WTC11 (cell line): ENCODE data around the gene ITGB3. TPM values are rescaled to one million over a fixed set of nuclear protein-coding genes. Genes with fewer than 3 reads are reported as not detected.

Source experiments
- ATAC-seq: fragments of 200-7000 bp; cut with Tn5 transposase; 2 replicates; pipeline ENCODE4 v1.10.0; 2021; ENCODE audit warnings: mild to moderate bottlenecking, moderate library complexity
- CTCF ChIA-PET: fragments of 300-600 bp; sonication (Branson Sonifier 250); formaldehyde crosslinking; loops from one replicate; lab custom pipeline; 2021; ENCODE audit warnings: antibody characterized with exemption; lab: Charles Lee
- POLR2A ChIA-PET: fragments of 350-600 bp; sonication (Branson Sonifier 250); formaldehyde crosslinking; loops from one replicate; lab custom pipeline; 2021; ENCODE audit warnings: antibody characterized with exemption; lab: Charles Lee
- DNase-seq: peaks from one replicate; pipeline ENCODE4 v3.0.0; 2021; ENCODE audit warnings: low spot score
- H3K27ac Mint-ChIP-seq: 2 replicates; pipeline ENCODE4 v1.8.0; 2021; ENCODE audit warnings: mixed read lengths
- H3K27me3 Mint-ChIP-seq: 2 replicates; pipeline ENCODE4 v1.8.0; 2021; ENCODE audit warnings: low read depth, mild to moderate bottlenecking, moderate library complexity, mixed read lengths
- H3K36me3 Mint-ChIP-seq: 2 replicates; pipeline ENCODE4 v1.8.0; 2021; ENCODE audit warnings: mixed read lengths
- H3K4me1 Mint-ChIP-seq: 2 replicates; pipeline ENCODE4 v1.8.0; 2022; ENCODE audit warnings: mixed read lengths
- H3K4me3 Mint-ChIP-seq: 2 replicates; pipeline ENCODE4 v1.8.0; 2021; ENCODE audit warnings: mild to moderate bottlenecking, moderate library complexity, mixed read lengths
- H3K9me3 Mint-ChIP-seq: 2 replicates; pipeline ENCODE4 v1.8.0; 2021; ENCODE audit warnings: mixed read lengths
- ATF6 ChIP-seq: sonication (generic); formaldehyde crosslinking; IDR thresholded peaks from 2 replicates; pipeline ENCODE4 v1.8.1; 2023; ENCODE audit warnings: mild to moderate bottlenecking, missing genetic modification reagents
- E2F4 ChIP-seq: sonication (generic); formaldehyde crosslinking; IDR thresholded peaks from 2 replicates; pipeline ENCODE4 v1.8.1; 2022; ENCODE audit warnings: low read depth, mild to moderate bottlenecking, moderate library complexity, missing genetic modification reagents, borderline replicate concordance
- ESRRA ChIP-seq: sonication (generic); formaldehyde crosslinking; IDR thresholded peaks from 2 replicates; pipeline ENCODE4 v1.8.1; 2022; ENCODE audit warnings: mild to moderate bottlenecking, missing genetic modification reagents, borderline replicate concordance
- ETV6 ChIP-seq: sonication (generic); formaldehyde crosslinking; IDR thresholded peaks from 2 replicates; pipeline ENCODE4 v1.8.1; 2022; ENCODE audit warnings: mild to moderate bottlenecking, missing genetic modification reagents
- HMGA2 ChIP-seq: fragments of 250-450 bp; sonication (Bioruptor Pico); IDR thresholded peaks from 2 replicates; pipeline ENCODE4 v1.4.0; 2021; ENCODE audit warnings: mild to moderate bottlenecking, moderate library complexity
- JAZF1 ChIP-seq: fragments of 250-450 bp; sonication (Bioruptor Pico); IDR thresholded peaks from 2 replicates; pipeline ENCODE4 v1.9.0; 2021; ENCODE audit warnings: moderate library complexity, mild to moderate bottlenecking, inconsistent platforms
- KAT7 ChIP-seq: sonication (generic); formaldehyde crosslinking; IDR thresholded peaks from 2 replicates; pipeline ENCODE4 v1.8.1; 2023; ENCODE audit warnings: missing genetic modification reagents, mild to moderate bottlenecking, borderline replicate concordance
- MLX ChIP-seq: sonication (generic); formaldehyde crosslinking; IDR thresholded peaks from 2 replicates; pipeline ENCODE4 v1.8.1; 2023; ENCODE audit warnings: mild to moderate bottlenecking, missing genetic modification reagents, moderate library complexity
- PRDM15 ChIP-seq: sonication (generic); formaldehyde crosslinking; IDR thresholded peaks from 2 replicates; pipeline ENCODE4 v1.8.0; 2022; ENCODE audit warnings: missing genetic modification reagents
- PRRX2 ChIP-seq: fragments of 250-450 bp; sonication (Bioruptor Pico); IDR thresholded peaks from 2 replicates; pipeline ENCODE4 v1.8.0; 2021; ENCODE audit warnings: mild to moderate bottlenecking
- RORB ChIP-seq: fragments of 250-450 bp; sonication (Bioruptor Pico); IDR thresholded peaks from 2 replicates; pipeline ENCODE4 v1.9.0; 2021; ENCODE audit warnings: mild to moderate bottlenecking
- SMAD4 ChIP-seq: sonication (generic); formaldehyde crosslinking; IDR thresholded peaks from 2 replicates; pipeline ENCODE4 v1.8.0; 2022; ENCODE audit warnings: mild to moderate bottlenecking, missing genetic modification reagents
- SOX15 ChIP-seq: fragments of 250-450 bp; sonication (Bioruptor Pico); IDR thresholded peaks from 2 replicates; pipeline ENCODE4 v1.9.0; 2021; ENCODE audit warnings: mild to moderate bottlenecking
- STAT6 ChIP-seq: sonication (generic); formaldehyde crosslinking; conservative IDR thresholded peaks from 2 replicates; pipeline ENCODE4 v1.8.1; 2023; ENCODE audit warnings: mild to moderate bottlenecking, low read depth, missing genetic modification reagents, moderate library complexity
- TP53 ChIP-seq: sonication (generic); formaldehyde crosslinking; IDR thresholded peaks from 2 replicates; pipeline ENCODE4 v1.8.1; 2023; ENCODE audit warnings: mild to moderate bottlenecking, missing genetic modification reagents
- ZMAT4 ChIP-seq: fragments of 250-450 bp; sonication (Bioruptor Pico); IDR thresholded peaks from 2 replicates; pipeline ENCODE4 v1.9.0; 2021; ENCODE audit warnings: mild to moderate bottlenecking
- ZNF219 ChIP-seq: sonication (generic); formaldehyde crosslinking; IDR thresholded peaks from 2 replicates; pipeline ENCODE4 v1.8.0; 2023; ENCODE audit warnings: missing genetic modification reagents, mild to moderate bottlenecking, borderline replicate concordance
- ZNF317 ChIP-seq: sonication (generic); formaldehyde crosslinking; IDR thresholded peaks from 2 replicates; pipeline ENCODE4 v1.8.1; 2023; ENCODE audit warnings: low read depth, mild to moderate bottlenecking, moderate library complexity, missing genetic modification reagents, borderline replicate concordance
- ZNF396 ChIP-seq: fragments of 250-450 bp; sonication (Bioruptor Pico); IDR thresholded peaks from 2 replicates; pipeline ENCODE4 v1.8.0; 2021; ENCODE audit warnings: mild to moderate bottlenecking, moderate library complexity, borderline replicate concordance
- ZNF416 ChIP-seq: fragments of 250-450 bp; sonication (Bioruptor Pico); IDR thresholded peaks from 2 replicates; pipeline ENCODE4 v1.9.0; 2021; ENCODE audit warnings: mild to moderate bottlenecking, inconsistent platforms
- ZNF425 ChIP-seq: fragments of 250-450 bp; sonication (Bioruptor Pico); conservative IDR thresholded peaks from 2 replicates; pipeline ENCODE4 v1.9.0; 2021; ENCODE audit warnings: mild to moderate bottlenecking
- total RNA-seq: library from RNA; stranded (reverse); gene quantifications from 3 replicates; pipeline ENCODE4 v1.2.3, GENCODE V29; 2021

The ITGB3 gene
- total RNA-seq, 1 experiment from 2014 or later = 0.04 TPM

GRCh38 chr17:47209499-47209898 is 44.1 kb upstream of the ITGB3 start:
- Mint-ChIP-seq H3K36me3 (no peaks in the 10 kb centered on the region), H3K4me1 (peaks cover 14% of the 10 kb centered on the region)
- DNase-seq = no peak
- TF ChIP-seq RORB (CRISPR knock-in tag) = no peak
- TF ChIP-seq PRRX2 (CRISPR knock-in tag) = no peak
- no peak for TF ChIP-seq SMAD4
- no peak for TF ChIP-seq E2F4 (CRISPR knock-in tag)
- no peak for TF ChIP-seq ZNF425 (CRISPR knock-in tag)
- TF ChIP-seq STAT6 (CRISPR knock-in tag) = no peak
- TF ChIP-seq JAZF1 (CRISPR knock-in tag) = no peak
- TF ChIP-seq SOX15 = no peak
- TF ChIP-seq HMGA2 (CRISPR knock-in tag) = no peak
- TF ChIP-seq TP53 (CRISPR knock-in tag) = no peak
- no peak for TF ChIP-seq ZNF219 (CRISPR knock-in tag)
- no peak for TF ChIP-seq ESRRA
- TF ChIP-seq KAT7 (CRISPR knock-in tag) = no peak
- no peak for TF ChIP-seq ATF6 (CRISPR knock-in tag)
- TF ChIP-seq, all 79 proteins: peak for 0
- Mint-ChIP-seq H3K27ac (no peak overlapping the region), H3K4me3 (no peak overlapping the region), H3K9me3 (no peaks in the 10 kb centered on the region), H3K27me3 (peaks cover 11% of the 10 kb centered on the region; the same call in 1 of the 2 replicates)
- CTCF ChIA-PET = interaction anchor here (1.1 kb wide), 1 partner anchor 106 kb away, joined by 4 read pairs; no protein-coding TSS in a partner anchor
- no peak for ATAC-seq
- POLR2A ChIA-PET = no interaction called here

- no peak for DNase-seq
- TF ChIP-seq ZNF219 (CRISPR knock-in tag) (no peak), ZNF416 (CRISPR knock-in tag) (no peak), MLX (CRISPR knock-in tag) (no peak), ESRRA (no peak), ZNF396 (CRISPR knock-in tag) (no peak), ETV6 (CRISPR knock-in tag) (no peak), ZNF317 (CRISPR knock-in tag) (no peak), PRDM15 (no peak), ZMAT4 (CRISPR knock-in tag) (no peak)
- TF ChIP-seq, all 79 proteins: peak for 0
- H3K27me3 Mint-ChIP-seq = peaks cover 7% of the 10 kb centered on the region; the same call in 1 of the 2 replicates
- no peak overlapping the region for H3K4me3 Mint-ChIP-seq
- no peaks in the 10 kb centered on the region for H3K36me3 Mint-ChIP-seq
- no peaks in the 10 kb centered on the region for H3K9me3 Mint-ChIP-seq
- ATAC-seq = no peak
- peaks cover 10% of the 10 kb centered on the region for H3K4me1 Mint-ChIP-seq
- POLR2A ChIA-PET = no interaction called here
- CTCF ChIA-PET = no interaction called here
- H3K27ac Mint-ChIP-seq = no peak overlapping the region
Observed at GRCh38 chr17:47210105-47210504, 43.5 kb upstream of the ITGB3 start.
